HepG2 (cell line): ENCODE data around the gene CNTFR. TPM values are rescaled to one million over a fixed set of nuclear protein-coding genes. Genes with fewer than 3 reads are reported as not detected.

Experiments used
- ATAC-seq: fragments of 200-7000 bp; cut with Tn5 transposase; 3 replicates; pipeline ENCODE4 v1.9.1; 2020; ENCODE audit warnings: mild to moderate bottlenecking, moderate library complexity
- BruUV-seq: library from RNA; stranded (reverse); fragments of 400-500 nt; replicated peaks from 2 replicates; lab custom pipeline; 2021; lab: Mats Ljungman, UMichigan
- CTCF ChIA-PET: fragments of 300-600 bp; formaldehyde crosslinking; extraction: SDS; loops from one replicate; lab custom pipeline; 2021; ENCODE audit warnings: low total read pairs, inconsistent platforms, low intra/inter-chr PET ratio; lab: Yijun Ruan, JAX
- POLR2A ChIA-PET: fragments of 350-600 bp; sonication (Branson Sonifier 250); formaldehyde crosslinking; loops from one replicate; lab custom pipeline; 2020; ENCODE audit warnings: antibody characterized with exemption, inconsistent platforms; lab: Yijun Ruan, JAX
- DNase-seq: peaks from one replicate; pipeline ENCODE4 v3.0.0-alpha.2; 2015; ENCODE audit warnings: low spot score
- FAIRE-seq: peaks from 3 replicates; lab custom pipeline; 2011; peaks lifted over from hg19 to GRCh38; lab: Jason Lieb, UNC
- H2AFZ ChIP-seq: one replicate; pipeline ENCODE4 v1.6.1; 2011; ENCODE audit warnings: low read length, inconsistent platforms
- H3K27ac ChIP-seq: fragments of 300-600 bp; 3 replicates; pipeline ENCODE4 v1.8.0; 2011; ENCODE audit warnings: mixed run types, mild to moderate bottlenecking, mixed read lengths, low read length, inconsistent platforms; ENCODE audit not compliant: insufficient read depth; ENCODE audit errors: extremely low read length
- H3K27me3 ChIP-seq, 2 experiments: fragments of 200-600 bp in 1 of 2; 2 replicates in 1 of 2; 3 replicates in 1 of 2; pipeline versions ENCODE4 v1.6.0 to v1.8.0; 2011; ENCODE audit warnings: low read length in 2 of 2, mild to moderate bottlenecking in 2 of 2, moderate library complexity in 2 of 2, inconsistent platforms in 1 of 2; ENCODE audit not compliant: insufficient read depth in 2 of 2, control insufficient read depth in 1 of 2
- H3K36me3 ChIP-seq, 2 experiments: fragments of 200-600 bp in 1 of 2; replicated peaks in 1 of 2; 2 replicates in 1 of 2; 3 replicates in 1 of 2; pipeline versions ENCODE4 v1.5.1 to v1.8.0; 2011; ENCODE audit warnings: low read length in 2 of 2, inconsistent platforms in 1 of 2; ENCODE audit not compliant: insufficient read depth in 2 of 2, control insufficient read depth in 1 of 2
- H3K4me1 ChIP-seq: 2 replicates; pipeline ENCODE4 v1.5.1; 2012; ENCODE audit warnings: low read length, inconsistent platforms; ENCODE audit not compliant: insufficient read depth
- H3K4me2 ChIP-seq: 2 replicates; pipeline ENCODE4 v1.6.0; 2011; ENCODE audit warnings: low read depth, low read length, inconsistent platforms
- H3K4me3 ChIP-seq, 3 experiments: fragments of 200-600 bp in 1 of 3; sonication (generic), shearing (Covaris generic) in 1 of 3; replicated peaks in 1 of 3; 2 replicates each; pipeline ENCODE4 v1.5.1; 2011 to 2016; ENCODE audit warnings: low read length in 3 of 3, inconsistent platforms in 2 of 3, low read depth in 2 of 3, mild to moderate bottlenecking in 2 of 3, control low read depth in 1 of 3, mixed read lengths in 1 of 3; ENCODE audit not compliant: insufficient read depth in 1 of 3
- H3K79me2 ChIP-seq: one replicate; pipeline ENCODE4 v1.6.1; 2011; ENCODE audit warnings: low read length, inconsistent platforms; ENCODE audit not compliant: insufficient read depth
- H3K9ac ChIP-seq: 2 replicates; pipeline ENCODE4 v1.6.0; 2011; ENCODE audit warnings: mild to moderate bottlenecking, low read depth, low read length, inconsistent platforms; ENCODE audit not compliant: insufficient read depth
- H3K9me3 ChIP-seq: 2 replicates; pipeline ENCODE4 v1.5.1; 2012; ENCODE audit warnings: mild to moderate bottlenecking, low read length
- H4K20me1 ChIP-seq: 2 replicates; pipeline ENCODE4 v1.6.0; 2011; ENCODE audit warnings: inconsistent platforms, mild to moderate bottlenecking, low read length, moderate library complexity; ENCODE audit not compliant: insufficient read depth
- CEBPG ChIP-seq: IDR thresholded peaks from 2 replicates; pipeline ENCODE4 v1.6.1; 2016
- FOXP1 ChIP-seq, 2 experiments: fragments of 450-650 bp in 1 of 2; IDR thresholded peaks; 2 replicates each; pipeline ENCODE4 v1.6.1; 2017 to 2018; ENCODE audit warnings: antibody characterized with exemption in 1 of 2
- JUND ChIP-seq: sonication (generic); formaldehyde crosslinking; IDR thresholded peaks from 2 replicates; pipeline ENCODE4 v1.8.0; 2022; ENCODE audit warnings: mild to moderate bottlenecking, missing genetic modification reagents
- MED8 ChIP-seq: sonication (generic); formaldehyde crosslinking; IDR thresholded peaks from 2 replicates; pipeline ENCODE4 v1.8.1; 2023; ENCODE audit warnings: mild to moderate bottlenecking, missing genetic modification reagents; ENCODE audit not compliant: insufficient replicate concordance
- NR2C2 ChIP-seq: sonication (generic); formaldehyde crosslinking; IDR thresholded peaks from 2 replicates; pipeline ENCODE4 v1.4.0; 2020; ENCODE audit warnings: missing genetic modification reagents, mild to moderate bottlenecking, moderate library complexity, borderline replicate concordance
- PHF5A ChIP-seq: IDR thresholded peaks from one replicate; pipeline ENCODE4 v1.6.1; 2018; ENCODE audit warnings: low read depth, missing genetic modification reagents; ENCODE audit not compliant: unreplicated experiment
- U2AF1 ChIP-seq: fragments of 200-400 bp; formaldehyde crosslinking; optimal IDR thresholded peaks from 2 replicates; pipeline ENCODE3; 2017; ENCODE audit warnings: mild to moderate bottlenecking, low read depth, low read length
- ZNF569 ChIP-seq: sonication (generic); formaldehyde crosslinking; IDR thresholded peaks from 2 replicates; pipeline ENCODE4 v1.5.0; 2020; ENCODE audit warnings: mild to moderate bottlenecking, missing genetic modification reagents, moderate library complexity, borderline replicate concordance
- WGBS: methylation state at CpG from one replicate; pipeline ENCODE4 v1.1.6; 2017; ENCODE audit warnings: low lambda C conversion rate; 5-methylcytosine and 5-hydroxymethylcytosine counted together
- in situ Hi-C: cut with HindIII; loops from 2 replicates; pipeline ENCODE4 v1.10.0; 2017; ENCODE audit warnings: low pct_unique_long_range_greater_than_20kb; ENCODE audit not compliant: extremely low pct_ligation_motif_present
- intact Hi-C: fragments of 100-400 bp; cut with micrococcal nuclease; formaldehyde crosslinking; loops from one replicate; pipeline ENCODE4 v1.10.0; 2022; ENCODE audit not compliant: unreplicated experiment
- polyA plus RNA-seq, 8 experiments: library from polyadenylated mRNA; depleted of rRNA in 3 of 8; stranded (reverse) in 7 of 8; unstranded in 1 of 8; fragments of >200 nt; fragmentation: Illumina TruSeq in 4 of 8; extraction: Trizol in 4 of 8; gene quantifications; 2 replicates each; pipeline versions ENCODE4 v1.2.1 to v1.2.3, GENCODE V29; 2011 to 2016; ENCODE audit warnings: low read depth in 4 of 8, missing spikeins in 1 of 8, mixed read lengths in 1 of 8; ENCODE audit not compliant: insufficient read depth in 1 of 8
- total RNA-seq, 5 experiments: library from RNA; depleted of rRNA; stranded (reverse); fragments of >200 nt; fragmentation: Illumina TruSeq; extraction: Trizol; gene quantifications; 2 replicates each; pipeline ENCODE4 v1.2.3, GENCODE V29; 2016; ENCODE audit warnings: low read depth in 1 of 5
- TF ChIP-seq, protein P1 (sequence below): sonication (generic); formaldehyde crosslinking; IDR thresholded peaks from 2 replicates; pipeline ENCODE4 v1.5.1; 2020; ENCODE audit warnings: missing genetic modification reagents, mild to moderate bottlenecking, borderline replicate concordance

Gene CNTFR
- total and polyA plus RNA-seq, 2 of the 13 experiments (the other 11 are each of a cell fraction or from before 2014, with no cell fraction given): not detected

DNA sequence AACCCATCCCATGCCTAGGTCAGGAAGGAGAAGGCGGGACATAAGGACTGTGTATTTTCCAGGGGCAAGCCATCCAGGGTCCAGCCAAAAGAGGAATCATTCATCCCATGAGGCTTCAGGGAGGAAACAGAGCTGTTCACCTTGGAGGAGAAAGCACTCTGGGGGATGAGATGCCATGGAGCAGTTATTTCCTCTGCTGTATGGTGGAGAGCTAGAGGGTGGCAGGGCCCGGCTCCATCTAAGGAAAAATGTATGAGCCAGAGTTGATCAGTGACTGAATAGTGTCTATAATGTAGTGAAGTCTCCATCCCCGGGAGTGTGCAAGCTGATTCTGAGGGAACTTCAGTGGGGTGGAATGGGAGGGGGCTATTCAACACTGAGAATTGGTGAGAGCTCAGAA, 74.7 kb downstream of the CNTFR start:
- Histone ChIP-seq H3K27me3 (peaks cover 3 to 27% of the 10 kb centered on the region in 2 experiments; a peak in 3 of 5 replicates), H3K9me3 (no peaks in the 10 kb centered on the region), H3K79me2 (no peaks in the 10 kb centered on the region), H3K4me3 (no peak overlapping the region), H3K27ac (no peak overlapping the region), H3K4me2 (no peak overlapping the region), H4K20me1 (no peaks in the 10 kb centered on the region), H3K9ac (no peak overlapping the region), H3K4me1 (peaks cover 16% of the 10 kb centered on the region), H2AFZ (no peak overlapping the region), H3K36me3 (no peaks in the 10 kb centered on the region)
- ATAC-seq (no peak), FAIRE-seq (no peak), DNase-seq (no peak)
- intact Hi-C loops: no loop called here
- BruUV-seq: no TSS peak
- in situ Hi-C loops: no loop called here
- CTCF ChIA-PET: no interaction called here
- TF ChIP-seq FOXP1 (IDR thresholded peaks at IDR 0.05): no peak
- TF ChIP-seq FOXP1 (CRISPR knock-in tag; IDR thresholded peaks at IDR 0.05): no peak
- no peak for TF ChIP-seq ZNF569
- TF ChIP-seq, protein P1, sequence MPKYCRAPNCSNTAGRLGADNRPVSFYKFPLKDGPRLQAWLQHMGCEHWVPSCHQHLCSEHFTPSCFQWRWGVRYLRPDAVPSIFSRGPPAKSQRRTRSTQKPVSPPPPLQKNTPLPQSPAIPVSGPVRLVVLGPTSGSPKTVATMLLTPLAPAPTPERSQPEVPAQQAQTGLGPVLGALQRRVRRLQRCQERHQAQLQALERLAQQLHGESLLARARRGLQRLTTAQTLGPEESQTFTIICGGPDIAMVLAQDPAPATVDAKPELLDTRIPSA (CRISPR knock-in tag): no peak
- no peak for TF ChIP-seq NR2C2
- TF ChIP-seq MED8 (CRISPR knock-in tag): no peak
- TF ChIP-seq JUND (CRISPR knock-in tag): no peak
- TF ChIP-seq U2AF1: no peak
- POLR2A ChIA-PET: no interaction called here
- 40% methylated on average over 2 of the region's 3 CpGs for WGBS

DNA sequence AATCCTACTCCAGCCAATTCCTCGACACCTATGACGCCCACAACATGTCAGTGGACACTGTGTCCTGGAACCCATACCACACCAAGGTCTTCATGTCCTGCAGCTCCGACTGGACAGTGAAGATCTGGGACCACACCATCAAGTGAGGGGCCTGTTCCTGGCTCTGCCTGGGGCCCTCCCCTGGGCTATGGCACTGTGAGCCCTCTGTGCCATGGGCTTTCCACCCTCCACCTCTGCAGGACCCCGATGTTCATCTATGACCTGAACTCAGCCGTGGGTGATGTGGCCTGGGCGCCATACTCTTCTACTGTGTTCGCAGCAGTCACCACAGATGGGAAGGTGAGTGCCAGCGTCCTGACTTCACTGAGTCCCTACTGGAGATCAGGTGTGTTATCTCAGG, 75.1 kb downstream of the CNTFR start:
- 43% methylated on average over 7 of the region's 8 CpGs for WGBS
- Histone ChIP-seq H3K4me2 (no peak overlapping the region), H3K4me1 (peaks cover 16% of the 10 kb centered on the region), H3K4me3 (no peak overlapping the region), H3K9me3 (no peaks in the 10 kb centered on the region), H3K9ac (no peak overlapping the region), H3K79me2 (no peaks in the 10 kb centered on the region), H4K20me1 (no peaks in the 10 kb centered on the region), H3K27ac (no peak overlapping the region), H3K27me3 (peaks cover 3 to 24% of the 10 kb centered on the region in 2 experiments; a peak in 3 of 5 replicates), H3K36me3 (no peaks in the 10 kb centered on the region), H2AFZ (no peak overlapping the region)
- DNase-seq (no peak), ATAC-seq (no peak), FAIRE-seq (no peak)
- intact Hi-C loops (no loop called here), in situ Hi-C loops (no loop called here)
- no TSS peak for BruUV-seq
- ChIA-PET CTCF (no interaction called here), POLR2A (no interaction called here)
- TF ChIP-seq PHF5A: no peak
- no peak for TF ChIP-seq CEBPG (CRISPR knock-in tag)
